OCI-LY1 (cell line): ENCODE data around the gene PRPSAP1.

Experiments
- CTCF ChIP-seq: fragments of 200-600 bp; sonication (generic), shearing (Covaris generic); IDR thresholded peaks from 2 replicates; pipeline ENCODE4 v1.5.1; 2017; ENCODE audit warnings: mild to moderate bottlenecking, antibody characterized with exemption, low read length, moderate library complexity, mixed read lengths
- EZH2 ChIP-seq: fragments of 200-600 bp; sonication (generic), shearing (Covaris generic); IDR thresholded peaks from 2 replicates; pipeline ENCODE4 v1.8.0; 2017; ENCODE audit warnings: borderline replicate concordance, mixed run types, mild to moderate bottlenecking, antibody characterized with exemption, low read length, moderate library complexity, mixed read lengths

GRCh38 chr17:76369379-76369778 lies 15.7 kb upstream of the PRPSAP1 start:
- TF ChIP-seq CTCF: no peak
- TF ChIP-seq EZH2: no peak
